DMS153 treated with DMSO at 0.1 percent for 48 hours (cell line): ENCODE data around the gene UBA1.

Source experiments
- DNase-seq: peaks from one replicate; lab custom pipeline; 2025; ENCODE audit not compliant: unreplicated experiment; lab: John Stamatoyannopoulos, UW

UBA1 gene

DNA sequence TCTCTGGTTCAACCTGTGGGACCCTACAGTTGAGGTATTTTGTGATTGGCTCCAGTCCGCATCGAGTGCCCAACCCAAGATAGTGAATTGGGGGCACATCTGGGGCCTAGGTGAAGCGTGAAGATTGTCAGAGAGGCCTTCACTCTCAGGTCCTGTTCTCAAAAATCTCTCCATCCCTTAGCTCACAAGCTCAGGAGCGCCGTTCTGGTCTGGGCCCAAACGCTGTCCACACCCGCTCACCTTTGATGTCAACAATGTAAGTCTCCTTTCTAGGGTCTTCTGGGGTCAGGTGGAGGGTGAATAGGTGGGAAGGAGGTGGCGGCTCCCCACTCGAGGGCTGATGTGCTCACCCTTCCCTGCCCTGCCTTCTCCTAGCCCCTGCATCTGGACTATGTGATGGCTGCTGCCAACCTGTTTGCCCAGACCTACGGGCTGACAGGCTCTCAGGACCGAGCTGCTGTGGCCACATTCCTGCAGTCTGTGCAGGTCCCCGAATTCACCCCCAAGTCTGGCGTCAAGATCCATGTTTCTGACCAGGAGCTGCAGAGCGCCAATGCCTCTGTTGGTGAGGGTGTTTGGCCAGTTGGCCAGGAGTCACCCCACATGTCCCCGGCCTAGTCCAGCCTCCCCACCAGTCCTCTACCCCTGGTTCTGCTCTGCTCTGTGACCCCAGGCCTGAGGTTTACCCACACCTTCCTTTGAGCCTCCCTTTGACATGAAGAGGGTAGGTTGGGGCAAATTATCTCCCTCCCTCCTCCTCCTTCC lies 17.2 kb downstream of the UBA1 start:
- DNase-seq = no peak

GRCh38 chrX:47212381-47213293 lies 19.0 kb downstream of the UBA1 start:
- DNase-seq = no peak

GRCh38 chrX:47214435-47215077 lies 20.9 kb downstream of the UBA1 start:
- no peak for DNase-seq

DNA sequence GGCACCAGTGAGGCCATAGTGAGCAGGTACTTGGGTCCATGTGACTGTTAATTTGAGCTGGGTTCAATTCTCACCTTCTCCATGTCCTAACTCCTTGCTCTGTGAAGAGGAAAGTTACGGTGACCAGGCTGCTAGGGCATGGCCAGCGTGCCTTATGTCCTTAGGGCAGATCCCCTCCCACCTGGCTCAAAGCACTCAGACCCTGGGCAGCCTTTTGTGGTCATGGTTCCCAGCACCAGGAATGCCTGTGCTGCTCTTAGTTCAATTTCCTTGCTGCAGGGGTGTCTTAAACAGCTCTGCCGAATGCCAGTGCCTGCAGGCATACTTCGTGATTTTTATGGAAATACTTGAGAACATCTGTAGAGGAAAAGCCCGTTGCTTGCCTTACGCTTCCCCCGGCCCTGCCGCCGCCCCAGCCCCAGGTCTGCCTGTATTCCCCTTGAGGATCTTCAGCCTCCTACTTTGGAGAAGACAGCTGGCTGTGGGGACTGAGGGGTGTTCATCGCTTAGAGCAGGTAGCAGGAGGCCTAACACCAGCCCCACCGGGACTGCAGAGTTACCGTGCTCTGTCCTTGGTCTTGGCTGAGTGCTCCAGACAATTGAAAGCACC lies 21.8 kb downstream of the UBA1 start:
- DNase-seq = no peak

- DNase-seq = no peak
Observed at GRCh38 chrX:47216393-47216925, 22.8 kb downstream of the UBA1 start.

DNA sequence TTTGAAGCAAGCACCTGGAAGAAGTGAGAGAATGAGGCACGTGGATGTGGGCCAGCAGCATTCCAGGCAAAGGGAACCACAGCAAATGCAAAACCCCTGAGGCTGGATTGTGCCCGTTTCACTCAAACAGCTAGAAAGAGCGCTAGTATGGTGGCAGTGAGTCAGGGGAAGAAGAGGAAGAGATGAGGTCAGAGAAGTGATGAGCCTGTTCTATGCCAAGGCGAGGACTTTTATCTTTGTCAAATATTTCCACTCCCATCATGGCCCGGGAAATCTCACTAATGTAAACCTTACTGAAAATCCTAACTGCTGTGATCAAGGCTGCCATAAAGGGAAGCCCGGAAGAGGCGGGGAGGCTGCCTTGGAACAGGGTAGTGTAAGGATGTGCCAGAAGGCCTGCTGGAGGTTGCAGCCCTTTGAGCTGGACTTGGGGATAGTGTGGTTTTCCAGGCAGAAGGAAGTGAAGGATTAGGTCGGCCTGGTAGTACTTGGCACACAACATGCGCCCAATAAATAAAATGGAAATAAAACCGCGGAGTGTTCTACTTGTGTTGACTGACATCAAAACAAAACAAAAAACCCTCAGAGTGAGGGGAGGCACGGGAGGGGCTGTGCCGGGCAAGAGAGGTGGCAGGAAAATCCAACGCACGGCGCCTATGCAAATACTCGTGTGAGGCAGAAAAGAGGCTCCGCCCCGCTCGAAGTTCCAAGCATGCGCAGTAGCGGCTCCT lies 23.7 kb downstream of the UBA1 start:
- no peak for DNase-seq

DNA sequence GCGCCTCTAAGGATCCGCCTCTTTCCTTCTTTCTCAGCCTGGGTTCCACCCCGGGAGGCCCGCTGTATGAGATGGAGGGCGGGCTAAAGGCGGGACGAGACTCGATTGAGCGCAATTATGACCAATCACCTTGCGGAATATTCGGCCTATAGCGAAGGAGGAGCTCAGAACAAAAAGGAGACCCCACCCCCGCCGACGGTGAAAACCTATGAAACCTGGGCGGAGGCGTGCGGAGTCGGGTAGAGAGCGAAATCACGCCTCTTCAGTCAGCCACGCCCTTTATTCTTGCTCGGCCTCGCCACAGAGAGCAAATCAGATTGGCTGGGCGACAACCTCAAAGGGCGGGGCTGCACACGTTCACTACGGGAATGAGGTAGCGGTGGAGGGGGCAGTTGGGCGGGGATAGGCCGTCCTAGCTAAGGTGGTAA lies 24.2 kb downstream of the UBA1 start:
- DNase-seq = peak; percentile 80

DNA sequence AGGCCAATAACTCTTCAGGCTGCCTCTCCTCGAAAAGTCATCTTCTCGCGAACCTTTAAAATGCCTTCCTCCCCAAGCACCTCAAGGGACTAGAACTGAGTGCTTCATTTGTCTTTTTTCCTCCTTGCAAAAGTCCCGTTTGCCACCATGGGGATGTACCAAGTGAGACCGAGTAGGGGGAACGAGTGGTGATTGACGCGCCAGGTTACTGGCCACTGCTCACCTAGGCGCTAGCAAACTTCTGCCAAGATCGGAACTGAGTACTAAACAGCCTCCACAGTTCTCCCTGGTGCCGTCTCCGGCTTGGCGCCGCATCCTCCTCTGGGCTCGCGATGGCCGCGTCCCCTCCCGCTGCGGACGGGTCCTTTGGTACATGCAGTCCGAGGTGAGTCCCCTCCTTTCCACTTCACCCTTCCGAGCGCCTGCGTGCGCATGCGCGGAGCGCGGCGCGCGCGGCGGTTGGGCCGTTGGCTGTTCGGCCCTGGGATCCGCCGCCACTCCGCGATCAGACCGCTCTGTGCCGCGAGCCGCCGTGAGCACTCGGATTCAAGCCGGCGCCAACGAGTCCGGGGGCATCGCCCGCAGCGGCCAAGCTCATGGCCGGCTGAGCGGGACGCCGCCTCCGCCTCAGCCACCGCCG lies 24.8 kb downstream of the UBA1 start, which contains the start of gene CDK16:
Gene CDK16 (plus strand): TSS at position 402 of the 640 bp plus-strand sequence. CDS start 4,877 bp downstream, outside the sequence.
- peak; percentile 64 for DNase-seq

GRCh38 chrX:47218920-47219815 lies 25.5 kb downstream of the UBA1 start:
- DNase-seq = no peak

DNA sequence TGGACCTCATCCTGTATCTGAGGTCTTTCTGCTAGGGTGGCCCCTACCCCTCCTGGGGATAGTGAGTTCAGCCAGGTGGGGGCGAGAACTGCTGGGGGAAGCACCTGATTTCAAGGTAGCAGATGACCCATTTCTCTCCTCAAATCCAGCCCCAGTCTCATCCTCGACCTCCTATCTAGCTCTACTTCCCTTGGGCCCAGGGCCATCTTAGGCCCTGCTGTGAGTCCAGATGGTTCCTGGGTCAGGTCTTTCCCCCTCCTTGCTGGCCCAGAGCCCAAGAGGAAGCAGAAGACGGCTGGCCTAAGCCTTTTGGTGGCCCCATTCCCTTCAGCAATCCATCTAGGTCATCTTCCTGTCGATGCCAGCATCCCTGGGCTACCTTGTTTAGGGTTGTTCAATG lies 28.1 kb downstream of the UBA1 start:
- no peak for DNase-seq

DNA sequence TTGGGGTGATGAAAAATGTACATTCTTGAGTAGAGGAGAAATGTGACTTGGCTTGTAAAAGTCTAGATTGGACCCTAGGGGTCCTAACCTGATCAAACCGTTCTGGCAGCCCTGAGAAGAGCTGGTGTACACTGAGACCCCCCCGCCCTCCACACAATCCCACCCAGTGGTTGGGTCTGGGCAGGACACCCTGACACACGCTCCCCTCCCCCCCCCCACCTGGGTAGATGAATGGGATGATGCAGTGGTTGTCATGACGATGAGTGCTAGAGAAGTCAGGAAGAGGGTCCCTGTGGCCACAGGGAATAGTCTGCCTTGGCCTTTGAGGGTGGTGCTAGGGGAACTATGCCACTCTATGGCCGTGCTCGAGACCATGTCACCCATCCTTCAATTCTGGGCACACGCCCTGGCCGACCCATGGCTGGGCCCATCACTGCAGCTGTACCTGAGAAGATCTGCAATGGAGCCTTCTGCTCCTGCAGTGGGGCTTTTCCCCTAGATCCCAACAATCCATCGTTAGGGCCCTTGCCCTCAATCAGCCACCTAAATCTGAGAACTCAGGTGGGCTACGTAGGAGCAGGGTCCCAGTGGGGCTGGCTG lies 29.2 kb downstream of the UBA1 start:
- DNase-seq = no peak

GRCh38 chrX:47223476-47224250 lies 30.0 kb downstream of the UBA1 start:
- no peak for DNase-seq

DNA sequence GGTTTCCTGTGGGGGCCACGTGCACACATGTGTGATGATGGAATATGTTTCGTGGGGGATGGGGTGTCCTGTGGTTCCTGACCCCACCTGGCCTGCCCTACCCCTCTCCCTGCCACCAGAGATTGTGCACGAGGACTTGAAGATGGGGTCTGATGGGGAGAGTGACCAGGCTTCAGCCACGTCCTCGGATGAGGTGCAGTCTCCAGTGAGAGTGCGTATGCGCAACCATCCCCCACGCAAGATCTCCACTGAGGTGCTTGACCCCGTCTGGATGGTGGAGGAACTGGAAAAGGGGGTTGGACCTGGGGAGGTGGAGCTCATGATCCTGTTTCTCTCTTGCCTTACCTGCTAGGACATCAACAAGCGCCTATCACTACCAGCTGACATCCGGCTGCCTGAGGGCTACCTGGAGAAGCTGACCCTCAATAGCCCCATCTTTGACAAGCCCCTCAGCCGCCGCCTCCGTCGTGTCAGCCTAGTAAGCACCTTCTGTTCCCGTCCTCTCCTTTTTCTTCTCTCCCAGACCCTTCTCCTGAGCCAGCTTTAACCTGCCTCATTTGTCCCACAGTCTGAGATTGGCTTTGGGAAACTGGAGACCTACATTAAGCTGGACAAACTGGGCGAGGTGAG lies 30.8 kb downstream of the UBA1 start:
- no peak for DNase-seq

DNA sequence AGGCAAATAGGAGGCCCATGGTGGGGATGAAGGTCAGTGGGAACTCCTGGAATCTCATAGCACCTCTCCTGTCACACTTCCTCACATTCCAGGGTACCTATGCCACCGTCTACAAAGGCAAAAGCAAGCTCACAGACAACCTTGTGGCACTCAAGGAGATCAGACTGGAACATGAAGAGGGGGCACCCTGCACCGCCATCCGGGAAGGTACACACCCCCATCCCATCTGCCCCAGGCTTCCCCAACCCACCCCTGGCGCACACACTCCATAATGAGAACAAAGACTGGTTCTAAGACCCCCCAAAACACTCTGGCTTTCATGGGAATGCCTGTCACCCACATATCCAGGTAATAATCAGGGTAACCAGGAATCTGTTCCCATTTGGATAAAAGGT lies 31.3 kb downstream of the UBA1 start:
- no peak for DNase-seq

- no peak for DNase-seq
Observed at GRCh38 chrX:47226071-47226470, 32.4 kb downstream of the UBA1 start.

DNA sequence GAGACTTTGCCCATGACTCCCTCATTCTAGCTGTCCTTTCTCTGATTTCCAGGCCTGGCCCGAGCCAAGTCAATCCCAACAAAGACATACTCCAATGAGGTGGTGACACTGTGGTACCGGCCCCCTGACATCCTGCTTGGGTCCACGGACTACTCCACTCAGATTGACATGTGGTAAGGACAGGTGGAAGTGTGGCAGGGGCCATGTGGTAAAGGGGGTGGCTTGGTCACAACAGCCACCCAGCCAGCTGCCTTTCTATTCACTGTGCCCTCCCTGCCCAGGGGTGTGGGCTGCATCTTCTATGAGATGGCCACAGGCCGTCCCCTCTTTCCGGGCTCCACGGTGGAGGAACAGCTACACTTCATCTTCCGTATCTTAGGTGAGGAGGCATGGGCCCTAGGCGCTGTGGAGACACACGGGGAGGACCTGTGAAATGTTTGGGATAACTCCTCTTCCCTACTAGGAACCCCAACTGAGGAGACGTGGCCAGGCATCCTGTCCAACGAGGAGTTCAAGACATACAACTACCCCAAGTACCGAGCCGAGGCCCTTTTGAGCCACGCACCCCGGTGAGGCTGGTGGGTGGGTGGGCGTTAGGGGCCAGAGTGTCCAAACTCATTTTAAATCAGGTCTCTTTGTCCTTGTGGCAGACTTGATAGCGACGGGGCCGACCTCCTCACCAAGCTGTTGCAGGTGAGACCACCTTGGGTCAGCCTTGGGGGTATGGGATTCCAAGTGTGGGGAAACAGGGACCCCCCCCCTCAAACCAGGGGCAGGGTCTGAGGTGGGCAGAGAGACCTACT lies 33.1 kb downstream of the UBA1 start:
- DNase-seq = no peak

GRCh38 chrX:47227334-47227583 lies 33.6 kb downstream of the UBA1 start:
- no peak for DNase-seq
